Epithelial cell of prostate (primary cell): Measurements from ENCODE around the gene TAOK3.
"Not testable (repeated sequence)": the region's sequence is repeated elsewhere in the genome, so short reads cannot be mapped to it uniquely, and the experiment has no call there.

Experiments
- DNase-seq: peaks from one replicate; pipeline ENCODE4 v3.0.0-alpha.2; 2011; ENCODE audit warnings: low read depth, low spot score
- H3K27ac ChIP-seq: fragments of 450-650 bp; 2 replicates; pipeline ENCODE4 v1.5.1; 2017; ENCODE audit warnings: mild to moderate bottlenecking

The TAOK3 gene

DNA sequence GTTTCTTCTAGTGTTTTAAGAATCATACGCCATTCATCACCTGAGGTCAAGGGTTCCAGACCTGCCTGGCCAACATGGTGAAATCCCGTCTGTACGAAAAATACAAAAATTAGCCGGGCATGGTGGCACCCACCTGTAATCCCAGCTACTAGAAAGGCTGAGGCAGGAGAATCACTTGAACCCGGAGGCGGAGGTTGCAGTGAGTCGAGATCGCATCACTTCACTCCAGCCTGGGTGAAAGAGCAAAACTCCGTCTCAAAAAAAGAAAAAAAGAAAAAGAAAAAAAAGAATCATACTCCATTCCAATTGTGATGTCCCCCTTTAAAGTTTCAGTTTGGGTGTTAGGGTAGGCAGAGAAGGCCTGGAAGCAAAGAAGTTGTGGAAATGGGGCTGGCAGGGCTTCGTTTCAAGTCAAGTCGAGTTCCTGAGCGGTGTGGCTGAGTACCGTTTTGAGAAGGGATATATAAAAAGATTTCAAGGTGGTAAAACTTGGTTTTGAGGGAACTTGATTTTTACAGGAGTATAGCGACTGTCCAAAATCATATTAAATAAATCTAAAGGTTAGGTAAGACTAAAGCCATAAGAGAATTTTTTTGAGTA, 1.5 kb upstream of the TAOK3 start:
- no peak for DNase-seq
- H3K27ac ChIP-seq: peak overlapping the region; percentile 65

DNA sequence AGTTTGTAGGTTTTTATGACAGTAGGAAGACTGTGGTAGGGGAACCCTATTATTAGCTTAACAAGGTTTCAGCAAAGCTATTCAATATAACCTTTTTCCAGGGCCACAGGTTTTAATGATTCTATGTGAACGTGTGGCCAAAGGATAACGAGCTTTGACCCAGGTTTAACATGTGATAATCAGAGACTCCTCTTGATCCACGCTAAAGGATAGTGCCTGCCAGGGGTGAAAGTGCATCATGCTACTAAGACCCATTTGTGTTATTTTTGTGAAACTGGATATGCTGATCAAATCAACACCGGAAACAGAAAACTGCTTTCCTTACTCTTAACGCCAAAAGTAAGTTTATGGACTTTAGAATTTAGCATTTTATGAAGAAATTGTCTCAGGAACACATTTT, 909 bp upstream of the TAOK3 start:
- H3K27ac ChIP-seq: peak overlapping the region; percentile 65
- DNase-seq: no peak

DNA sequence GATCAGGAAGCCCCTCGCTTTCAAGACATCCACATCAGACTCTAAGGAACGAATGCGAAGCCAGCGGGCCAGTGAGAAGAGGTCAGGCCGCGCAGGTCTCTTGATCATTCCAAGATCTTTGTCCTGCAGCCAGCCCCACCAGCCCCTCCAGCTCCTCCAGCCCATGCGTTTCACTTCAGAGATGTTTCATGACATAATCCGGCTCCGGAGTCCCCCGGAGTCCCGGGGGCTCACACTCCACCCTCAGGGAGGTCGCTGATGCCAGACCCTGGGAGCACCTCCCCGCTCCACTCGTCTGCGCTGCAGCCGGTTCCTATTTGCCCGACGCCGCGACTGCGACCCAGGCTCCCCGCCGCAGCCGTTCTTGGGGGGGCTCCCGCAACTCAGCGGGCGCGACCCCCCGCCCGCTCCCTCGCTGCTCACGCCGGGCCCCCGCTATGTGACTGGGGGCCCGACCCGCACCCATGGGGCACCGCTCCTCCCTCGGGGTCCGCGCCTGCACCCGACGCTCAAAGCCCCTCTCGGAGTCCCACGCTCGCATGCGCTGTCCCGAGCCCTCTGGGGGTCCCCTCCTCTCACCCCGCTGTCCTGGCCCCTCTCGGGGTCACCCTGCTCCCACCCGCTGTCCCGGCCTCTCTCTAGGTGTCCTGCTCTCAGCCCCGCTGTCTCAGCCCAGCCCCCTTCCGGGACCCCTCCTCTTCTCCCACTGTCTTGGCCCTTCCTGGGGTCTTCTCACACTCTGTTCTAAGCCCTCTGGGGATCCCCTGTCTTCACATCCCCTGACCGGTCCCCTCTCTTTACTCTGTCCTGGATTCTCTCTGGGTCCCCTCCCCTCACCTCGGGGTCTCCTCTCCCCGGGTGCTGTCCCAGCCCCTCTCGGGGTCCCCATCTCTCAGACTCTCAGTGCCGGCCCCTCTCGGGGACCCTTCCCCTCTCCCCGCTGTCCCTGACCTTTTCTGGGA, 1.1 kb downstream of the TAOK3 start:
- DNase-seq: no peak
- peak overlapping the region; percentile 65 for H3K27ac ChIP-seq

DNA sequence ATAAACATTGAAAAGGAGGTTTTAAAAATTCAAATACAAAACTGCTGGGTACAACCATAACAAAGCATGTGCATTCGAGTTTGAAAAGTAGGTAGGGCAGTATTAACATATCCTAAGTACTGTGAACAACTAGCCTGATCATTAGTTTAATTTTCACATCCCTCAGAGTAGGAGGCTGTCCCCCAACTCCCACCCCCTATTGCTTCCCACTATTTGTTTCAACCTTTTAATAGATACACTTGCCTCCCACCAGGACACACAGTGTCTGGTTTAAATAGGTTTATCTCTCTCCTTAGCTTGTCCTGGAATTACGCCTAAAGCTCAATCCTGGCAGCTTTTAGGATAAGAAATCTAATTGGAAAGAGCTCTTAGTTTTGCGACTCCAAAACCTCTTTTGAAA, 2.1 kb downstream of the TAOK3 start:
- no peak for DNase-seq
- H3K27ac ChIP-seq: no peak overlapping the region

DNA sequence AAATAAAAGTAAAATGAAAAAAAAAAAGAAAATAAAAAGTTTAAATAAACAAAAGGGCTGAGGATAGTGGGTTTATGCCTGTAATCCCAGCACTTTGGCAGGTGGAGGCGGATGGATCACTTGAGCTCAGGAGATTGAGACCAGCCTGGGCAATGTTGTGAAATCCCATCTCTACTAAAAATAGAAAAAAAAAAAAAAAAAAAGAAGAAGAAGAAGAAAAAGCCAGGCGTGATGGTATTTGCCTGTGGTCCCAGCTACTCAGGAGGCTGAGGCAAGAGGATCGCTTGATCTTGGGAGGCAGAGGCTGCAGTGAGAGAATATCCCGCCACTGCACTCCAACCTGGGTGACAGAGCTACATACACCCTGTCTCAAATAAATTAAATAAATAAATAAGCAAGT, 3.9 kb downstream of the TAOK3 start:
- H3K27ac ChIP-seq: no peak overlapping the region
- DNase-seq: no peak

DNA sequence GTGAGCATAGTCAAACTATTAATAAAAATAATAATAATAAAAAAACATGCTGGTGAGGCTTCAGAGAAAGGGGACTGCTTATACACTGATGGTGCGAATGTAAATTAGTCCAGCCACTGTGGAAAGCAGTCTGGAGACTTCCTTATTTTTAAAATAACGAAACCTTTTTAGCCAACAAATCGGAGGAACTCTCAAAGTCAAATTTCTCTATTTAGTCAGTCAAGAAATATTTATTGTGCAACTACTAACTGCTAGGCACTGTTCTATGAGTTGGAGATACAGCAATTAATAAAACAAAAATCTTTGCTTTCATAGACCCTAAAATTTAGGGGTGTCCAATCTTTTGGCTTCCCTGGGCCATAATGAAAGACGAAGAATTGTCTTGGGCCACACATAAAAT, 10.8 kb downstream of the TAOK3 start:
- DNase-seq: no peak
- H3K27ac ChIP-seq: no peak overlapping the region

DNA sequence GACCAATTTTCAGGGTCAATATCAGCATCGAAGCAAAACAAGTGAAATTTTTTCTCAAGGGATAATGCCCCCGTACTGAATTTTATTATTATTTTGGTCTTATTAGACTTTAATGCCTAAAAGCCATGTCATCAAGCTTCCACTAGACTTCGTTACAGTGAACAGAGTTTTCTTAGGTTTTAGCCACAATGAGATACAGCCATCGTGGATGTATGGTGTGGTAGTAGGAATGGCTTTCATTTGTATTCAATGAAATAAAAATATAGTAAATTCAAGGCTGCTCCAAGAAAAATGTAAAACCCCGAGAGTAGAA, 11.7 kb downstream of the TAOK3 start:
- peak overlapping the region; percentile 45 for H3K27ac ChIP-seq
- no peak for DNase-seq

DNA sequence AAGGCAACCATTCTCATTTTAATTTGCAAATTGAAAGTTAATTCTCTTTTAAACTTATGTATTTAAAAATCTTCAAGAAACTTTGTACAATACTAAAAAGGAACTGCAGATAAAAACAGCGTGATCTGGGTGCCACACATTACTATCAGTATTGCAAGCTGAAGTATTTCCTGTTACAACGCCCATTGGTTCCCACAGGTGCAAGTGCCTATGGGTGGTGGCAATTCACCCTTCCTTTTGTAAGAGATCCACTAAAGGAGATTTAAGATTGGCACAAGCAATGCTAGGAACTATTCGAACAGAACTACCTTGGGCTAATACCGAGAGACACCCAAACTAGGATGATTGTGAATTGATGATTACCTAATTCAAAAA, 13.2 kb downstream of the TAOK3 start:
- H3K27ac ChIP-seq: no peak overlapping the region
- no peak for DNase-seq

DNA sequence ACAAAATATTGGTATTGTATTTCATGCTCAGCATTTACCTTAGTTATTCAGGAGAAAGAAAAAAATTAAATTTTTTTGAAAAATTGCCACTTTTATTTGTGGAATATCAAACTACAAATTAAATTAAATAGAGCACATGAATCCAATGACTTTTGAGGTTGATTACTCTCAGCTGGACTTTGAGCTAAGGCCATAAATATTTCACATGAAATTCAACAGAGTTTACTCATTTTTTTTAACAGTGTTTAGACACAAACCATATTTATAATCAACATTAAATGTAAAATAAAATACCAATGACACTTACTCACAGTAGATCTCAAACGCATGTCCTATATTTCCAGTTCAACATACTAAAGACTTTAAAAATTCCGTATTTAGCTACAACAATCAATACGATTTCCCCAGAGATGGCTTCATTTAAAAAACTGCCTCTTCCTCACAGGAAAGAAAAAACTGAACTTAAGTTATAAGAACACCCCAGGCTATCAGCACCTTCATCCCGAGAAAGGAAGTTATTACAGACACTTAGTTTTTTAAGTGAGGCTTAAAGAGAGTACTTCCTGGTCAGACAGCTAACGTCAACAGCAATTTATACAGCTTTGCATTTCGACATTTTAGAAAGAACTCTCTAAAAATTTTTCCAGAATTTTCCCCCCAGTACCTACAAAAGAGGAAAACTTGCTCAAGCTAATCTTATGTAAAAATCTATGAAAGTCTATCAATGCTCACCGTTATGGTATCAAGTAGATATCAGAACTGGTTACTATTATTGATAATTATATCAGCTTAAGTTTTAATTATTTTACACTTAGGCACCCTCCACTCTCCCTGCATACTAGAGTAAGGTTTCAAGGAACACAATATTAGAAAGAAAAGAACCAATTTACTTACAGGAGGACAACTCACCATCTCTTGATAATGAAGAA, 13.8 kb downstream of the TAOK3 start:
- no peak overlapping the region for H3K27ac ChIP-seq
- no peak for DNase-seq

DNA sequence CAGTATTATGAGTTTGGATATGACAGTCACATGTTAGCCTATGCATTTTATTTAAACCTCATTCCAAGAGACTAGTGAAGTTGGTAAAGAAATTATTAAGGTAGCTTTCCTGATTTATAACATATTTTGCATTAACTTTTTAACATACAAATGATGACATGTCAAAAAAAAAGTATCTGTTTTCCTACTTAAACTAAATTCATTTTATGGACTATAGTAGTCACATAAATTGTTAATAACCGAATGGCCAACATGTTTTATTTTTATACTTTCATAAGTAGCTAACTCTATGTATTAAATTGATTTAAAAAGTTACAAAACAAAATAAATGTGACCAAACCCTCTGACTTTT, 14.7 kb downstream of the TAOK3 start:
- H3K27ac ChIP-seq: peak overlapping the region; percentile 81

DNA sequence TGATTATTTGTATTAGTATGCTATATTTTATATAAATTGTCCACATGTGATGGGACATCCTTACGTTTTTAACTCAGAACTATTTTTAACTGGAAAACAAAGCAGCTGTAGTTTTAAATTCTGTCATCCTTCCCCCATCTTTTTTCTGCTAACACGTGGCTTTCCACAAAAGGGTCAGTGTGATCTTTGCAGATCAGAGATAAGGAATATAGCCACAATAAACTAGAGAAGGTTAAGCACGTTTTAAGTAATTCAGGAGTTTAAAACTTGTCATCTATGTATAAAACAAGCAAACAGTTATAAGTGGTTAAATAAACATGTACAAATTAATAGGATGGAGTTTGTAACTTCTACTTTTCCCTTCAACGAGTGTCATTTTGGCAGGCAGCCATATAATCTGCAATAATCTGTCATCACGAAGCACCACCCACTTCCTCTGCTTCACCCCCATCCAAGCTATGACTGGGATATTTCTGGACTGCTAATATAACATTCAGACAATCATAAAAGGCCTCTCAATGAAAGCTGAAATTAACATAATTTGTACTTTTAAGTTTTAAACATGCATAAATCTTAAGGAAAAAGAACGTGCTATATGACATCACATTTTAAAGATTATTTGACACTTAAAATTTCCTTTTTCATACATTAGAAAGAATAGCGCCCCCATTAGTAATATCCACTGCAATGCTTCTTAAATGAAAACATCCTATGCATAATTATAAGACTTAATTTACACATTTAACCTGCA, 15.3 kb downstream of the TAOK3 start:
- no peak for DNase-seq

More for the DNA sequence above, 14.7 kb downstream of the TAOK3 start:
- no peak for DNase-seq

DNA sequence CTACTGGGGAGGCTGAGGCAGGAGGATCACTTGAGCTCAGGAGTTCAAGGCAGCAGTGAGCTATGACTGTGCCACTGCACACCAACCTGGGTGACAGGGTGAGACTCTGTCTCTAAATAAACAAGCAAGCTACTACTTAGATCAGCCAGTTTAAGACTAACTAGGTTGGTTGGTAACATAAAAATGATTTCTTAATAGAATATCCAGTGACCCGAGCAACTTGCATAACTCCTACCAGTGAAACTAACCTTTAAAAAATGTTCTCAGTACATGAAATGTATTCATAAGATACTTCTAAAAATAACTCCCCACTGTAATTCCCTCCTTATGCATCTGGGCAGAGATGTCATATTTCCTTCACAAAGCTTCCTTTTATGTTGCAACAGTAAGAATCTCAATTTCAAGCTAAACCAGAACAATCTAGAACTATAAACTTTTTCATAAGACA, 15.9 kb downstream of the TAOK3 start:
- DNase-seq: peak; percentile 20
- peak overlapping the region; percentile 81 for H3K27ac ChIP-seq

More for the DNA sequence above, 15.3 kb downstream of the TAOK3 start:
- H3K27ac ChIP-seq: peak overlapping the region; percentile 81

DNA sequence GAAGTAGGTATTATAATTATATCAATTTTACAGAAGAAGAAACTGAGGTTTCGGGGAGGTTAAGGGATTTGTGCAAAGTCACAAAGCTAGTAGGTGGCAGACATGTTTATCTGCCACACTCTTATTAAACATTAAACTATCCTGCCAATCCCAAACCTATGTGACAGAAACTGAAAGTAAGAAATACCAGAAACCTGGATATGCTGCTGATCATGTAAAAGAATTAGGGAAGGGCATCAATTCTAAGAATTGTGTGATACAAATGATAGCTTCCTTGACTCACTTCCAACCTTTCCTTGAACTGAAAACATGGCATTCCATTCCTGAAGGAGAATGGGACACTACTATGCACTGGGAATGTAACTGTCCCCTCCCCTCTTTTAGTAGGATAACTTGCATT, 16.9 kb downstream of the TAOK3 start:
- H3K27ac ChIP-seq: no peak overlapping the region
- no peak for DNase-seq

DNA sequence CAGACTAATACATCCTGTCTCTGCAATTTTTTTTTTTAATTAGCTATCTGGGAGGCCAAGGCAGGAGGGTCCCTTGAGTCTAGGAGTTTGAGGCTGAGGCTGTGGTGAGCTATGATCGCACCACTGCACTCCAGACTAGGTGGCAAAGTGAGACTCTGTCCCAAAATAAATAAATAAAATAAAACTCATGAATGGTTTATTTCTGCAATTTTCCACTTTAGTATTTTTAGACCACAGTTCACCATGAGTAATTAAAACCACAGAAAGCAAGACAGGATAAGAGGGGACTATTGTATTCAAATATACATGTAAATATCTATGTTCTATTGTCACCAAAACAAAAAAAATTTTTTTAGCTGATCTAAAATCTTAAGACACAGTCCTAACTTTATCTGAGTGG, 17.8 kb downstream of the TAOK3 start:
- DNase-seq: no peak
- H3K27ac ChIP-seq: no peak overlapping the region

DNA sequence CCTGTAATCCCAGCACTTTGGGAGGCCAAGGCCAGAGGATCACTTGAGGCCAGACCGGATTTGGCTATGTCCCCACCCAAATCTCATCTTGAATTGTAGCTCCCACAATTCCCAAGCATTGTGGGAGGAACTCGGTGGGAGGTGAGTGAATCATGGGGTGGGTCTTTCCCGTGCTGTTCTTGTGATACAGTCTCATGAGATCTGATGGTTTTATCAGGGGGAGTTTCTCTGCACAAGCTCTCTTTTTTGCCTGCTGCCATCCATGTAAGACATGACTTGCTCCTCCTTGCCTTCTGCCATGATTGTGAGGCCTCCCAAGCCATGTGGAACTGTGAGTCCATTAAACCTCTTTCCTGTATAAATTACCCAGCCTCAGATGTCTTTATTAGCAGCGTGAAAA, 18.2 kb downstream of the TAOK3 start:
- DNase-seq, H3K27ac ChIP-seq: not testable (repeated sequence)

DNA sequence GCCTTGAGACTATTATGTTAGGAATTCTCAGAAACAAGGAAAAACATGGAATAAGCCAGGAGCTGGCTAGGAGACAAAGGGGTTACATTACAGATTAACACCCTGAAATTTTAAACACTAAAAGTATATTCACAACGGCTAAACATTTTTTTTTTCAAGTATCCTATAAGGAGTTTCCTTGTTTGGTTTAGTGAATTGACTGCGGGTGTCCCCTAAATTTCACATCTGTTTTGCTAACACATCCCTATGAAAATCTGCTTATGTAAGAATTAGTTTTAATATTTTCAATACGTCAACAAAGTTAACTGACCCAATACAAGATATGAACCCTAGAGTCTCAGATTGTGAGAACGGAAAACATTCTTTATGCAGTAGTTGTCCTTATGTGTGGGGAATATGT, 19.0 kb downstream of the TAOK3 start:
- DNase-seq: no peak
- no peak overlapping the region for H3K27ac ChIP-seq

DNA sequence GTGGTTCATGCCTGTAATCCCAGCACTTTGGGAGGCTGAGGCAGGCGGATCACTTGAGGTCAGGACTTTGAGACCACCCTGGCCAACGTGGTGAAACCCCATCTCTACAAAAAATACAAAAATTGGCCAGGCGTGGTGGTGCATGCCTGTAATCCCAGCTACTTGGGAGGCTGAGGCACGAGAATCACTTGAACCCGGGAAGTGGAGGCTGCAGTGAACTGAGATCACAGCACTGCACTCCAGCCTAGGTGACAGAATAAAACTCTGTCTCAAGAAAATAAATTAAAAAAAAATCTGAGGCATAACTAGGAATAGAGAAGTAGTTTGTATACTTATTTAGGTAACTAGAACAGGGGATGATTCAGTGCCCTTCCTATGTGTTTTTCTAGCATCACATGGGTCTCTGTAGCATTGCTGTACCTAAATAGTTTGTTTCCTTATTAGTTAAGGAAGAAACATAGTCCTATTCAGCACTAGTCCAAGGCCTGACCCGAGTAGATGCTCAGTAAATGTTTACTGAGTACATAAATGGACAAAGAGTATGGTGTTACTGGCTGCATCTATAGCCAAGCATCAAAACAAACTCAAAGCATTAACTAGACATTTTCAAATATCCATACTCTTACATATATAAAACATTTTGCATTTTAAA, 21.7 kb downstream of the TAOK3 start:
- H3K27ac ChIP-seq: no peak overlapping the region
- DNase-seq: no peak

DNA sequence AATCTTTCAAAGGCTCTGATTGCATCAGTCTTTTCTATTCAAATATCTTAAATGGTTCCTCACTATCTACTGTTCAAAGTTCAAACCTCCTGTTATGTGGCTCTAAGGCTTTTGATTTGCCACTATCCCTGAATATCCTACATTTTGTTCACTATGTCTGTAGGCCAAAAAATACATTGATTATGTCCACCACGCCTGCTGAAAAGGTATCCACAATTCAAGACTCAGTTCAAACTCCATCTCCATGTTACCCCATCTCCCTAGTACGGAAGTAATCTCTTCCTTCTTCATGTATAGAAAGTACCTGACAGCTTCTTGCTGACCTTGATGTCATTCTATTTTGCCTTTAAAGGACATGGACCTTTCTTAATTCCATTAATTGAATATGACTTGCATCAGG, 24.8 kb downstream of the TAOK3 start:
- no peak for DNase-seq
- H3K27ac ChIP-seq: no peak overlapping the region

DNA sequence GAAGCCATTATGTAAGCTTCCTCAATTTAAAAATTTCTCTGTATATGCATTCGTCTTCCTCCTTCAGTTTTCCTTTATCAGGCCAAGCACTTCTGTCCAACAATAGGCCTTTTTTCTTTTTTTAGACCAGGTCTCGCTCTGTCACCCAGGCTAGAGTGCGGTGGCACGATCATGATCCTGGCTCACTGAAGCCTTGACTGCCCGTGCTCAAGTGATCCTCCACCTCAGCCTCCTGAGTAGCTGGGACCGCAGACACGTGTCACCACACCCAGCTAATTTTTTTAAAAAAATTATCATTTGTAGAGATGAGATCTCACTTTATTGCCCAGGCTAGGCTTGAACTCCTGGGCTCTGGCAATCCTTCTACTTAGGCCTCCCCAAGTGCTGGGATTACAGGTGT, 25.8 kb downstream of the TAOK3 start:
- H3K27ac ChIP-seq: no peak overlapping the region

DNA sequence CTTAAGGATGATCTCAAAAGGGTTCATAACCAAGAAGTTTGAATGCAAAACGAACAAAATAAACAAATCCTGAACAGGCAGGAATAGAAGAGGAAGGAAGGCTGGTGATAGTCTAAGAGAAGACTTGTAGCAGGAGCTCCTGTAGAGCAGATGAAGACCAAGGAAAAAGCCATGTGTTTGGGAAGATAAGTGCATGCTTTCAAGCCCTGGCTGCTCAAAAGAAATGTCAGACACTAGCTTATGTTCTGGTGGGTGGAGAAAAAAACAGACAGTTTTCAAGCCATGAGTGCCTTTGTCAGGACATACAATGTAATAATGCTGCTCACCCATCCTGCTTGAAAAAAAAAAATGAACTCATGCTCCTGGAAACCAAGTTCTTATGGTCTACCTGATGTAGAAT, 27.4 kb downstream of the TAOK3 start:
- no peak overlapping the region for H3K27ac ChIP-seq
- no peak for DNase-seq

More for the DNA sequence above, 25.8 kb downstream of the TAOK3 start:
- DNase-seq: no peak
